Astrocyte of the spinal cord (primary cell): ENCODE measurements around the gene GGN.
"Not testable (repeated sequence)": the region's sequence is repeated elsewhere in the genome, so short reads cannot be mapped to it uniquely, and the experiment has no call there.

Source experiments
- DNase-seq: peaks from one replicate; pipeline ENCODE4 v3.0.0; 2011; ENCODE audit warnings: low read depth, low spot score
- H3K4me3 ChIP-seq: 2 replicates; pipeline ENCODE4 v1.5.1; 2011; ENCODE audit warnings: low read depth, mild to moderate bottlenecking, low read length, moderate library complexity
- in situ Hi-C: cut with HindIII; loops from 2 replicates; pipeline ENCODE4 v1.10.0; 2017; ENCODE audit warnings: low sequenced_read_pairs
- TF ChIP-seq, protein P1 (sequence below): IDR thresholded peaks from 2 replicates; pipeline ENCODE4 v1.5.1; 2012; ENCODE audit warnings: low read depth, mild to moderate bottlenecking, low read length, inconsistent platforms

Gene GGN

DNA sequence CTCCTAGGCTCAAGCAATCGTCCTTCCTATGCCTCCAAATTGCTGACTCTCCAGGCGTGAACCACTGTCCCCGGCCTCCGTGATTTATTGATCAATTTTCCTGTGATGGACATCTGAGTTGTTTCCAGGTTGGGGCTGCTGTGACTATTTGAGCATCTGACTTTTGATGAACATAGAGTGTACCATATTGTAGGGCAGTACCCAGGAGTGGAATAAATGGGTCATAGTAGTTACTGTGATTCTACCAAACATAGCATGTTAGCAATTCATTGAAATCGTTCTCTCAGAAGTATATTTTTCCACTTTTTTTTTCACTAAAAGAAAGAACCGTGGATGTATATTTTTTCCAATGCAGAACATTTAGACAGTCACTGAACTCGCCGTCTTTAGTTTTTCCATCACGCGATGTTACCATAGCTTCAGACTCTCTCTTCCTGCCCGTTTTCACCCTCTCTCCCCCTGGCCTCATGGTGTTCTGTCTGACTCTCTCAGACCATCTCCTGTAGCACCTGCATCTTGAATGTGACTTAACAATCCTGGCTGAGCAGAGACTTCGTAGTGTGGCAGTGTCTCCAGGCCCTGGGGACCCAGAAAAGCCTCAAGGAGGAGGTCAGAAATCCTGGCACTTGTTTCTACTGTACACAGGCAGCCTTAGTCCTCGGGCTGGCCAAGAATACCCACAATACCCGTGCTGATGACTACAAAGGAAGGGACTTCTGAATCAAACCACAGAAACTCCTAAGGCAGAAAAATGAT is 41.4 kb upstream of the GGN start:
- in situ Hi-C loops: no loop called here
- no peak for DNase-seq
- TF ChIP-seq, protein P1, sequence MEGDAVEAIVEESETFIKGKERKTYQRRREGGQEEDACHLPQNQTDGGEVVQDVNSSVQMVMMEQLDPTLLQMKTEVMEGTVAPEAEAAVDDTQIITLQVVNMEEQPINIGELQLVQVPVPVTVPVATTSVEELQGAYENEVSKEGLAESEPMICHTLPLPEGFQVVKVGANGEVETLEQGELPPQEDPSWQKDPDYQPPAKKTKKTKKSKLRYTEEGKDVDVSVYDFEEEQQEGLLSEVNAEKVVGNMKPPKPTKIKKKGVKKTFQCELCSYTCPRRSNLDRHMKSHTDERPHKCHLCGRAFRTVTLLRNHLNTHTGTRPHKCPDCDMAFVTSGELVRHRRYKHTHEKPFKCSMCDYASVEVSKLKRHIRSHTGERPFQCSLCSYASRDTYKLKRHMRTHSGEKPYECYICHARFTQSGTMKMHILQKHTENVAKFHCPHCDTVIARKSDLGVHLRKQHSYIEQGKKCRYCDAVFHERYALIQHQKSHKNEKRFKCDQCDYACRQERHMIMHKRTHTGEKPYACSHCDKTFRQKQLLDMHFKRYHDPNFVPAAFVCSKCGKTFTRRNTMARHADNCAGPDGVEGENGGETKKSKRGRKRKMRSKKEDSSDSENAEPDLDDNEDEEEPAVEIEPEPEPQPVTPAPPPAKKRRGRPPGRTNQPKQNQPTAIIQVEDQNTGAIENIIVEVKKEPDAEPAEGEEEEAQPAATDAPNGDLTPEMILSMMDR: no peak
- H3K4me3 ChIP-seq: no peak overlapping the region

DNA sequence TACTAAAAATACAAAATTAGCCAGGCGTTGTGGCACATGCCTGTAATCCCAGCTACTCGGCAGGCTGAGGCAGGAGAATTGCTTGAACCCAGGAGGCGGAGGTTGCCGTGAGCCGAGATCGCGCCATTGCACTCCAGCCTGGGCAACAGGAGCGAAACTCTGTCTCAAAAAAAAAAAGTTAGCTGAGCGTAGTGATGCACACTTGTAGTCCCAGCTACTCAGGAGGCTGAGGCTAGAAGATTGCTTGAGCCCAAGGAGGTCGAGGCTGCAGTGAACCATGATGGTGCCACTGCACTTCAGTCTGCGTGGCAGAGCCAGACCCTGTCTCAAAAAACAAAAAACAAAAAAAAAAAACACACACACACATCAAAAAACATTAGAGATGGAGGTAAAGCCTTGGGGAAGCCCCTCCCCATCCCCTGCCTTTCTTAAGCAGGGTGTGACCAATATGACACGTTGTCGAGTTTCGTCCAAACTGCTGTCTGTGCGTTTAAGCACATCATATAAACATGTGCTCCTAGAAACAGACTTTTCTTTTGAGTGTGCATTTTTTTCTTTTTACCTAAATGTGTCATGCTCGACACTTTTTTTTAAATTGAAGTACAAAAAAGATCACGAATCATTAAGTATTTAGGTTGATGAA is 39.3 kb upstream of the GGN start:
- in situ Hi-C loops, H3K4me3 ChIP-seq, DNase-seq: not testable (repeated sequence)

DNA sequence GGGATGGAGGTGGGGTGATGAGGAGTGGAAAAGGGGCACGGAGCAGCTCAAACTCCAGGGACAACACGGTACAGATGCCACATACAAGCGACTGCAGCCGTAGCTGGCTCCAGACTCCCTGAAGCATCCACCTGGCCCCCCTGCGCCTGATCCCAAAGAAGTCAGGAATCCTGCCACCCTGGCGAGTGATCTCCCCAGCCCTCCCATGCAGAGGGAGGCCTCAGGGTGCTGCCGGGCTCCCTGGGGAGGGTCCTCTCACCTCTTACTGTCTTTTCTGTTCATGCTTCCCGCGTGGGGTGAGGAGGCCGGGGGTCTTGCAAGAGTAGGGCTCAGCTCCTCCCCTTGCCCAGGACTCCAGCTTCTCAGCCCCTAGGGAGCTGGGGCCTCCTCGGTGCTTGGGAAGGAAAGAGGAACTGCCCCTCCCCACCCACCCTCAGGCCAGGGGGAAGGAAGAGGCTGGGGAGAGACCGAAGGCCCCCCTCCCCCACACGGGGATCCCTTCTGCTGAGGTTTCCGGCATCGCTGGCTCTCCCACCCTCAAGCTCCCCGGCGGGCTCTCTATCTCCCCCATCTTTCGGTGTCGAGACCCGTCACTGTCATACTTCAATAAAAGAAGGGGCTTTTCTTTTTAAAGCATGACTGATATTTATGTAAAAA is 38.1 kb upstream of the GGN start, which contains the start of gene RASGRP4:
Gene RASGRP4, minus strand, starts transcription at position 410 of the 657 bp plus-strand sequence. Its CDS starts 128 bp downstream, at position 282.
- no peak within 1 kb of the TSS for H3K4me3 ChIP-seq
- DNase-seq: no peak
- in situ Hi-C loops: no loop called here
- TF ChIP-seq, protein P1: no peak

DNA sequence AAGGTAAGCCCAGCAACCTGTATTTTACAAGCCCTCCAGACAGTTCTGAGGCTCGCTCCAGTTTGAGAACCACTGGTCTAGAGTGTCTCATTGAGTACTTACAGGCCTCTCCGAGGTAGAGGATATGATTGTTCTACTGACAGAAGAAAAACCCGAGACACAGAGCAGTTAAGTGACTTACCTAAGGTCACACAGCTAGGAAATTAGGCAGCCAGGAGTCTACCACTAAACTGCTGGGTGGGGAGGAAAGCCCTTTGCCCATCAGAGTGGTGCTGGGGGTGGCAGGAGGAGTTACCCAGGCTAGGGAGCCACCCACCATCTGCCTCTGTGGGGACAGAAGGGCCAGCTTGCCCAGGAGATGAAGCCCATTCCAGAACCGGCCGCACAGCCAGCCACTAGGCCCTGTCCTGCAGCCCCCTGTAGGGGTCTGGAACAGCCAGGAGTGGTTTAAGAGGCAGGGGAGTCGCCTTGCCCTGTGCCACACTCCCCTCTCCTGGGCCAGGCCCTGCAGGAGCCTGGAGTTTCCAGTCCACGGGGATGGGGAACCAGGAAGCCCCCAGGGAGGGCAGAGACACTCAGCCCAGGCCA is 37.5 kb upstream of the GGN start:
- no peak overlapping the region for H3K4me3 ChIP-seq
- in situ Hi-C loops: no loop called here
- no peak for DNase-seq
- TF ChIP-seq, protein P1: no peak

DNA sequence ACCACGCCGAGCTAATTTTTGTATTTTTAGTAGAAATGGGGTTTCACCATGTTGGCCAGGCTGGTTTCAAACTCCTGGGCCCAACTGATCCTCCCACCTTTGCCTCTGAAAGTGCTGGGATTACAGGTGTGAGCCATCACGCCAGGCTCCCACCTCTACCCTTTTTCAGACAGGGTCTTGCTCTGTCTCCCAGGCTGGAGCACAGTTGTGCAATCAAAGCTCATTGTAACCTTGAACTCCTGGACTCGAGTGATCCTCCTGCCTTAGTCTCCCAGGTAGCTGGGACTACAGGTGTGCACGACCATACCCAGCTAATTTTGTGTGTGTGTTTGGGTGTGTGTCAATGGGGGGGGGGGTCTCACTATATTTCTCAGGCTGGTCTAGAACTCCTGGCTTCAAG is 36.4 kb upstream of the GGN start:
- in situ Hi-C loops: no loop called here
- DNase-seq: no peak

DNA sequence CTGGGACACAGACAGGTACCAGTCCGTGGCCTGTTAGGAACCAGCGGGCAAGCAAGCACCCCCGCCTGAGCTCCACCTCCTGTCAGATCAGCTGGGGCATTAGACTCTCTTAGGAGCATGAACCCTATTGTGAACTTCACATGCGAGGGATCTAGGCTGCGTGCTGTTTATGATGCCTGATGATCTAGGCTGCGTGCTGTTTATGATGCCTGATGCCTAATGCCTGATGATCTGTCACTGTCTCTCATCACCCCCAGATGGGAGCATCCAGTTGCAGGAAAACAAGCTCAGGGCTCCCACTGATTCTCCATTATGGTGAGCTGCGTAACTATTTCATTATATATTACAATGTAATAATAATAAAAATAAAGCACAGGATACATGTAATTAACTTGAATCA is 34.6 kb upstream of the GGN start:
- H3K4me3 ChIP-seq: no peak overlapping the region
- DNase-seq: no peak
- in situ Hi-C loops: no loop called here
- TF ChIP-seq, protein P1: no peak

More for the DNA sequence above, 36.4 kb upstream of the GGN start:
- TF ChIP-seq, protein P1: no peak
- H3K4me3 ChIP-seq: no peak overlapping the region
